ENCODE data around the gene TPX2.

DNA sequence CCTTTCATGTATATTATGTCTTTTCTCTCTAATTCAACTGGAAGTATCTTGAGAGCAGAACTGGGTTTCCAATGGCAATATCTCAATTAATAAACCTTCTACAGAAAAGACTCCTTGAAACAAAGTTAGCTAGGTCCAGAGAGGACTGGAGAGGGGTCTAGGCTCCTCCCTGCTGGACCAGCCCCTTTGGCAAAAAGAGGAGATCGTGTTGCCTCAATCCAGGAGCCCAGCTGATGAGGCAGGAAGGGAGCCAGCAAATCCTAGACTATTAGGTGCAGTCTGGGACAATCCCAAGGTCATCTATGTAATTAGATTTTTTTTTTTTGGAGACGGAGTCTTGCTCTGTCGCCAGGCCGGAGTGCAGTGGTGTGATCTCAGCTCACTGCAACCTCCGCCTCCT, 38.3 kb upstream of the TPX2 start:
- TF ChIP-seq POLR2A (IDR thresholded peaks at IDR 0.05; ENCODE audit: low read depth, low read length) (no peak), POLR2AphosphoS5 (IDR thresholded peaks at IDR 0.05; ENCODE audit: low read depth, low read length) (no peak)

Measured in GM12892 (cell line).